CD8-positive, alpha-beta memory T cell (primary cell): ENCODE data around the gene IL20. TPM values are rescaled to one million over a fixed set of nuclear protein-coding genes. Genes with fewer than 3 reads are reported as not detected.

Experiments
- CTCF ChIA-PET: fragments of 350-600 bp; sonication (Branson Sonifier 250); formaldehyde crosslinking; loops from one replicate; lab custom pipeline; 2021; ENCODE audit warnings: antibody characterized with exemption; lab: Charles Lee
- POLR2A ChIA-PET: fragments of 350-600 bp; sonication (Branson Sonifier 250); formaldehyde crosslinking; loops from one replicate; lab custom pipeline; 2021; ENCODE audit warnings: antibody characterized with exemption; lab: Charles Lee
- DNase-seq, 5 donors: peaks; one replicate each; pipeline versions ENCODE4 v3.0.0 to v3.0.0-alpha.2; 2020 to 2022; ENCODE audit warnings: mixed read lengths in 1 of 5
- H3K27ac ChIP-seq: one replicate; pipeline ENCODE4 v1.7.0; 2013; ENCODE audit warnings: low read depth, mild to moderate bottlenecking, low read length, moderate library complexity
- H3K27me3 ChIP-seq: 2 replicates; pipeline ENCODE4 v1.7.0; 2013; ENCODE audit warnings: low read length, mild to moderate bottlenecking; ENCODE audit not compliant: insufficient read depth, poor library complexity, severe bottlenecking
- H3K36me3 ChIP-seq: 2 replicates; pipeline ENCODE4 v1.7.0; 2013; ENCODE audit warnings: mild to moderate bottlenecking, low read length, moderate library complexity; ENCODE audit not compliant: insufficient read depth
- H3K4me1 ChIP-seq: 2 replicates; pipeline ENCODE4 v1.7.0; 2013; ENCODE audit warnings: mild to moderate bottlenecking, low read length, moderate library complexity; ENCODE audit not compliant: insufficient read depth
- H3K4me3 ChIP-seq: 2 replicates; pipeline ENCODE4 v1.7.0; 2013; ENCODE audit warnings: mild to moderate bottlenecking, low read length
- H3K9me3 ChIP-seq: 2 replicates; pipeline ENCODE4 v1.7.0; 2013; ENCODE audit warnings: mild to moderate bottlenecking, low read length
- H3K27ac Mint-ChIP-seq, 8 donors: one replicate each; pipeline ENCODE4 v1.8.0; 2020 to 2021; ENCODE audit warnings: mixed read lengths in 8 of 8, mild to moderate bottlenecking in 6 of 8, inconsistent platforms in 3 of 8, moderate library complexity in 3 of 8
- H3K27me3 Mint-ChIP-seq, 2 donors: one replicate each; pipeline ENCODE4 v1.8.0; 2020 to 2021; ENCODE audit warnings: mixed read lengths in 2 of 2, mild to moderate bottlenecking in 1 of 2, moderate library complexity in 1 of 2
- H3K36me3 Mint-ChIP-seq, 3 donors: one replicate each; pipeline ENCODE4 v1.8.0; 2020 to 2021; ENCODE audit warnings: mixed read lengths in 3 of 3, inconsistent platforms in 1 of 3, mild to moderate bottlenecking in 1 of 3
- H3K4me1 Mint-ChIP-seq, 3 donors: one replicate each; pipeline ENCODE4 v1.8.0; 2020 to 2021; ENCODE audit warnings: mixed read lengths in 3 of 3, inconsistent platforms in 1 of 3, mild to moderate bottlenecking in 1 of 3
- H3K4me3 Mint-ChIP-seq, 7 donors: one replicate each; pipeline ENCODE4 v1.8.0; 2020 to 2021; ENCODE audit warnings: mixed read lengths in 7 of 7, mild to moderate bottlenecking in 6 of 7, moderate library complexity in 4 of 7, inconsistent platforms in 2 of 7
- H3K9me3 Mint-ChIP-seq, 5 donors: one replicate each; pipeline ENCODE4 v1.8.0; 2020 to 2022; ENCODE audit warnings: mixed read lengths in 5 of 5, mild to moderate bottlenecking in 3 of 5, moderate library complexity in 2 of 5, inconsistent platforms in 1 of 5
- polyA plus RNA-seq: library from polyadenylated mRNA; unstranded; fragments of 300-500 nt; fragmentation: Illumina TruSeq; gene quantifications from one replicate; pipeline ENCODE4 v1.2.3, GENCODE V29; 2021
- total RNA-seq, 2 experiments: library from RNA; stranded (reverse); gene quantifications; one replicate each; pipeline ENCODE4 v1.2.3, GENCODE V29; 2021

IL20 gene
- total and polyA plus RNA-seq, 3 experiments from 2014 or later = not detected

GRCh38 chr1:206834217-206834616 is 31.2 kb upstream of the IL20 start:
- no peaks in the 10 kb centered on the region for H3K36me3 Mint-ChIP-seq
- Histone ChIP-seq H3K27me3 (no peaks in the 10 kb centered on the region), H3K9me3 (no peaks in the 10 kb centered on the region), H3K4me1 (peaks cover 17% of the 10 kb centered on the region), H3K27ac (no peak overlapping the region), H3K36me3 (no peaks in the 10 kb centered on the region), H3K4me3 (no peak overlapping the region)
- peak overlapping the region in 1 of 8 donors; percentile 18 for H3K27ac Mint-ChIP-seq
- DNase-seq = no peak
- H3K4me3 Mint-ChIP-seq = peak overlapping the region in 1 of 7 donors; percentile 43
- ChIA-PET POLR2A (interaction anchor here (0.5 to 0.6 kb wide), 2 partner anchors 10 to 995 kb away, joined by 3 to 12 read pairs; no protein-coding TSS in a partner anchor), CTCF (interaction anchor here (0.7 to 1.5 kb wide), 2 partner anchors 17 to 69 kb away, joined by 3 read pairs; no protein-coding TSS in a partner anchor)
- peaks cover 0 to 3% of the 10 kb centered on the region in 2 donors for H3K27me3 Mint-ChIP-seq
- H3K9me3 Mint-ChIP-seq = no peaks in the 10 kb centered on the region
- H3K4me1 Mint-ChIP-seq = peaks cover 34 to 41% (median 38%) of the 10 kb centered on the region in 3 donors

- DNase-seq = no peak
- Histone ChIP-seq H3K4me3 (no peak overlapping the region), H3K36me3 (no peaks in the 10 kb centered on the region), H3K9me3 (no peaks in the 10 kb centered on the region), H3K27me3 (no peaks in the 10 kb centered on the region), H3K27ac (no peak overlapping the region), H3K4me1 (peaks cover 12% of the 10 kb centered on the region)
- Mint-ChIP-seq H3K27ac (peak overlapping the region in 1 of 8 donors; percentile 18), H3K36me3 (no peaks in the 10 kb centered on the region), H3K4me1 (peaks cover 29 to 36% (median 33%) of the 10 kb centered on the region in 3 donors), H3K4me3 (no peak overlapping the region), H3K9me3 (no peaks in the 10 kb centered on the region), H3K27me3 (peaks cover 0 to 3% of the 10 kb centered on the region in 2 donors)
- CTCF ChIA-PET = interaction anchor here (1.0 to 1.6 kb wide), 3 partner anchors 18 to 171 kb away, joined by 3 to 5 read pairs (median 3); no protein-coding TSS in a partner anchor
- POLR2A ChIA-PET = interaction anchor here (0.5 kb wide), 1 partner anchor 106 kb away, joined by 3 read pairs; no protein-coding TSS in a partner anchor
Measured at GRCh38 chr1:206834711-206835110, 30.7 kb upstream of the IL20 start.

GRCh38 chr1:206835186-206835585 is 30.2 kb upstream of the IL20 start:
- DNase-seq = no peak
- Histone ChIP-seq H3K9me3 (no peaks in the 10 kb centered on the region), H3K27ac (no peak overlapping the region), H3K36me3 (no peaks in the 10 kb centered on the region), H3K27me3 (no peaks in the 10 kb centered on the region), H3K4me3 (no peak overlapping the region), H3K4me1 (peaks cover 8% of the 10 kb centered on the region)
- ChIA-PET CTCF (interaction anchor here (1.0 to 1.6 kb wide), 5 partner anchors 11 to 172 kb away, joined by 3 to 5 read pairs (median 3); no protein-coding TSS in a partner anchor), POLR2A (interaction anchor here (0.5 kb wide), 1 partner anchor 106 kb away, joined by 3 read pairs; no protein-coding TSS in a partner anchor)
- H3K4me3 Mint-ChIP-seq = no peak overlapping the region
- H3K27me3 Mint-ChIP-seq = peaks cover 0 to 3% of the 10 kb centered on the region in 2 donors
- H3K27ac Mint-ChIP-seq = no peak overlapping the region
- no peaks in the 10 kb centered on the region for H3K36me3 Mint-ChIP-seq
- no peaks in the 10 kb centered on the region for H3K9me3 Mint-ChIP-seq
- H3K4me1 Mint-ChIP-seq = peaks cover 24 to 32% (median 28%) of the 10 kb centered on the region in 3 donors

GRCh38 chr1:206836111-206836510 is 29.3 kb upstream of the IL20 start:
- H3K27ac ChIP-seq = no peak overlapping the region
- H3K27ac Mint-ChIP-seq = no peak overlapping the region
- H3K4me3 Mint-ChIP-seq = no peak overlapping the region
- H3K27me3 Mint-ChIP-seq = peaks cover 0 to 3% of the 10 kb centered on the region in 2 donors
- H3K27me3 ChIP-seq = no peaks in the 10 kb centered on the region
- H3K9me3 Mint-ChIP-seq = no peaks in the 10 kb centered on the region
- H3K36me3 Mint-ChIP-seq = no peaks in the 10 kb centered on the region
- ChIA-PET POLR2A (no interaction called here), CTCF (interaction anchor here (1.1 to 1.6 kb wide), 4 partner anchors 12 to 101 kb away, joined by 3 to 5 read pairs (median 4); no protein-coding TSS in a partner anchor)
- H3K9me3 ChIP-seq = no peaks in the 10 kb centered on the region
- H3K36me3 ChIP-seq = no peaks in the 10 kb centered on the region
- H3K4me1 Mint-ChIP-seq = peaks cover 19 to 25% (median 23%) of the 10 kb centered on the region in 3 donors
- no peak overlapping the region for H3K4me3 ChIP-seq
- H3K4me1 ChIP-seq = peaks cover 7% of the 10 kb centered on the region
- DNase-seq = no peak

- Mint-ChIP-seq H3K27me3 (peaks cover 0 to 3% of the 10 kb centered on the region in 2 donors), H3K36me3 (no peaks in the 10 kb centered on the region), H3K27ac (peak overlapping the region in 1 of 8 donors; percentile 61), H3K4me3 (no peak overlapping the region), H3K4me1 (no peaks in the 10 kb centered on the region), H3K9me3 (no peaks in the 10 kb centered on the region)
- POLR2A ChIA-PET = no interaction called here
- Histone ChIP-seq H3K27ac (no peak overlapping the region), H3K9me3 (no peaks in the 10 kb centered on the region), H3K4me3 (no peak overlapping the region), H3K36me3 (no peaks in the 10 kb centered on the region), H3K27me3 (no peaks in the 10 kb centered on the region), H3K4me1 (no peaks in the 10 kb centered on the region)
- CTCF ChIA-PET = no interaction called here
- DNase-seq = no peak
Measured at GRCh38 chr1:206839006-206839560, 26.3 kb upstream of the IL20 start.

GRCh38 chr1:206839857-206840256 is 25.6 kb upstream of the IL20 start:
- no peak overlapping the region for H3K27ac Mint-ChIP-seq
- H3K36me3 Mint-ChIP-seq = no peaks in the 10 kb centered on the region
- Histone ChIP-seq H3K4me3 (no peak overlapping the region), H3K9me3 (no peaks in the 10 kb centered on the region), H3K27me3 (no peaks in the 10 kb centered on the region), H3K36me3 (no peaks in the 10 kb centered on the region), H3K27ac (no peak overlapping the region), H3K4me1 (no peaks in the 10 kb centered on the region)
- H3K27me3 Mint-ChIP-seq = peaks cover 0 to 3% of the 10 kb centered on the region in 2 donors
- no peaks in the 10 kb centered on the region for H3K4me1 Mint-ChIP-seq
- no peak overlapping the region for H3K4me3 Mint-ChIP-seq
- no peaks in the 10 kb centered on the region for H3K9me3 Mint-ChIP-seq
- no peak for DNase-seq
- ChIA-PET POLR2A (no interaction called here), CTCF (no interaction called here)

GRCh38 chr1:206841609-206842323 is 23.7 kb upstream of the IL20 start:
- ChIA-PET POLR2A (no interaction called here), CTCF (interaction anchor here (1.3 kb wide), 1 partner anchor 16 kb away, joined by 3 read pairs; no protein-coding TSS in a partner anchor)
- H3K4me1 ChIP-seq = no peaks in the 10 kb centered on the region
- H3K27ac ChIP-seq = no peak overlapping the region
- Mint-ChIP-seq H3K4me3 (no peak overlapping the region), H3K9me3 (no peaks in the 10 kb centered on the region), H3K4me1 (no peaks in the 10 kb centered on the region), H3K27me3 (peaks cover 0 to 3% of the 10 kb centered on the region in 2 donors), H3K27ac (peak overlapping the region in 1 of 8 donors; percentile 23), H3K36me3 (no peaks in the 10 kb centered on the region)
- H3K9me3 ChIP-seq = no peaks in the 10 kb centered on the region
- H3K27me3 ChIP-seq = no peaks in the 10 kb centered on the region
- H3K4me3 ChIP-seq = no peak overlapping the region
- DNase-seq = no peak
- no peaks in the 10 kb centered on the region for H3K36me3 ChIP-seq

- Mint-ChIP-seq H3K27ac (no peak overlapping the region), H3K4me1 (no peaks in the 10 kb centered on the region), H3K9me3 (no peaks in the 10 kb centered on the region), H3K36me3 (no peaks in the 10 kb centered on the region), H3K27me3 (peaks cover under 1 to 2% of the 10 kb centered on the region in 2 donors), H3K4me3 (no peak overlapping the region)
- Histone ChIP-seq H3K4me3 (no peak overlapping the region), H3K27me3 (no peaks in the 10 kb centered on the region), H3K36me3 (no peaks in the 10 kb centered on the region), H3K27ac (no peak overlapping the region), H3K4me1 (no peaks in the 10 kb centered on the region), H3K9me3 (no peaks in the 10 kb centered on the region)
- no peak for DNase-seq
- CTCF ChIA-PET = interaction anchor here (1.3 kb wide), 1 partner anchor 15 kb away, joined by 3 read pairs; no protein-coding TSS in a partner anchor
- POLR2A ChIA-PET = no interaction called here
Measured at GRCh38 chr1:206842854-206843253, 22.6 kb upstream of the IL20 start.
